HG03457 (cell line): ENCODE data around the gene CD34.
A peak's percentile ranks its signal among the peaks of the same experiment; 100 is the strongest.

Experiments used
- ATAC-seq: cut with Tn5 transposase; IDR thresholded peaks from one replicate; pipeline ENCODE4 v1.9.1; 2021; ENCODE audit warnings: moderate number of reproducible peaks; ENCODE audit not compliant: unreplicated experiment

CD34 gene

DNA sequence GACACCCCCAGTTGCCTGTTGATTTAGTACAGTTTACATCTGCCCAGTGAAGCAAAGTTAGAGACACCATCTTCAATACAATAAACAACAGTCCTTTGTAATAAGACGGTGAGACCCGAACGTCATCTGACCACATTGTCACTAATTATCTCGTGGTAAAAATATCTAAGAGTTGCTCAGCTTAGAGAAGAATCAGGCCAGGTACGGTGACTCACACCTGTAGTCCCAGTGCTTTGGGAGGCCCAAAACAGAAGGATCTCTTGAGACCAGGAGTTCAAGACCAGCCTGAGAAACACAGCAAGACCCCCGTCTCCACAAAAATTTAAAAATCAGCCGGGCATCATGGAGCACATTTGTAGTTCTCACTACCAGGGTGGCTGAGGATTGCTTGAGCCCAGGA, 53.5 kb downstream of the CD34 start:
- no peak for ATAC-seq

DNA sequence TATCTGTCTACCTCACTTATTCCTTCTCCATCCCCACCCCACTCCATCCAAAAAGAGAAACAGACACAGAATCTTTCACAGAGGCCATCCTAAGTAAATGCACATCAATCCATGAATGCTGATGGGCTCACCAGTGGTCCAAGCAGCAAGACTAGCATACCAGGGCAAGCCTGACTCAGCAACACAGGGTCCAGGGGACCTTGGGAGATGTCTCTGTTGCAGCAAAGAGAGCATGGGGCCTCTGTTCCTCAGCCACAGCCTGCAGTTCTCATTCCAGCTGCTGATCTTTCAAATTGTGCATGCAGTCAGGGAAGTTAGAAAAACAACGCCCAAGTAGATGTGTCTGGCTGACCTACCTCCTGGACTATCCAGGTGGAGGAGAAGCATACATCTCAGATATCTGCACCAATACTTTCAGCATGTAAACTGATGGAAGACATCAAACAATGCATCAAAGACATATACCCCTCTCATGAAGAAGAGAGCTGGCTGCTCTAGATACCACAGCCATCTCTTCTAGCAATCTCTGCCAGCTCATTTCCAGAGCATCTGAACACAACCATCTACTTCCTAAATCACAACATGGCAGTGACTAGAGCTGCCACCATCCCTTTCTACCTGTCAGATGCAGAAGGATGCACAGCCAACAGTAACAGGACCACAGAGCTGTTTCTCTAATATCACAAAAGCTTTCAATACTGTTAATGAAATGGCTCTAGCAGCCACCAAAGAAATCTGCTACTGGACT, 54.5 kb downstream of the CD34 start:
- ATAC-seq: no peak

DNA sequence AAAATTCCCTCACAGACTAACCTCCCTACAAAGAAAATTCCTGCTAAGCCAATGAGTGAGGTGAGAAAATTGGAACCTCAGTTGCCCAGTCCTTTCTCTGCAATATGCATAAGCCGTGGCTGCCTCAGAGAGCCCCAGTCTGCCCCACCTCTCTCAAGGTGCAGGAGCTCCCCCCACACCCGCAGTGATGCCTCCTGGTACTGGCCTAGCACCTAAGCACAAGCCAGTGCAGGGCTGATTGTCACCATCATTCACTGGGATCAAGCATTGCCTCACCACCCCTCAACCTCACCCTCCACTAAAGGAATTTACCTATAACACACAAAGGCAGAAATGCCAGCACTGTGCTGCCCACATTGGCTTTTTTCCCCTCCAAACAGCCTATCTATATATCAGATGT, 56.9 kb downstream of the CD34 start:
- no peak for ATAC-seq

- ATAC-seq: no peak
Measured at GRCh38 chr1:207853372-207853757, 57.6 kb downstream of the CD34 start.

- no peak for ATAC-seq
Measured at GRCh38 chr1:207852576-207853371, 58.2 kb downstream of the CD34 start.

GRCh38 chr1:207851696-207852095, 59.2 kb downstream of the CD34 start:
- no peak for ATAC-seq

- no peak for ATAC-seq
Measured at GRCh38 chr1:207850621-207851407, 60.1 kb downstream of the CD34 start.

DNA sequence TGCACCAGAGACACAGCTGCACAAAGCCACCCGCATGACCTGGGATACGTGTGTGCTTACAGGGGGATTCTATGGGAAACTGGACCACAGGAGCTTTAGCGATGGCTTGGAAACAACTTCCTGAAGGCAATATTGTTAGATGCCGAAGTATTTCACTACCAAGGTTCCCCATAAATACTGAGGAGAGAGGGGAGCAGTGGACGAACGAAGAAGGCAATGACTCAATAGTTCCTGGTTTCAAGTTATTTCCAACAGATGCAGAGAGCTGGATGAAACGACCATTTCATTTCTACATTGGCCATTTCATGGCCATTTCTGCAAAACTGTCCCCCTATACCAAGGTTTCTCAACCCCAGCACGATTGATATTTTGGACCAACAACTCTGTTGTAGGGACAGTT, 61.3 kb downstream of the CD34 start:
- ATAC-seq: no peak

GRCh38 chr1:207849016-207849415, 61.9 kb downstream of the CD34 start:
- no peak for ATAC-seq

GRCh38 chr1:207848234-207848633, 62.7 kb downstream of the CD34 start:
- peak; percentile 55 for ATAC-seq

- ATAC-seq: no peak
Measured at GRCh38 chr1:207847116-207847515, 63.8 kb downstream of the CD34 start.

DNA sequence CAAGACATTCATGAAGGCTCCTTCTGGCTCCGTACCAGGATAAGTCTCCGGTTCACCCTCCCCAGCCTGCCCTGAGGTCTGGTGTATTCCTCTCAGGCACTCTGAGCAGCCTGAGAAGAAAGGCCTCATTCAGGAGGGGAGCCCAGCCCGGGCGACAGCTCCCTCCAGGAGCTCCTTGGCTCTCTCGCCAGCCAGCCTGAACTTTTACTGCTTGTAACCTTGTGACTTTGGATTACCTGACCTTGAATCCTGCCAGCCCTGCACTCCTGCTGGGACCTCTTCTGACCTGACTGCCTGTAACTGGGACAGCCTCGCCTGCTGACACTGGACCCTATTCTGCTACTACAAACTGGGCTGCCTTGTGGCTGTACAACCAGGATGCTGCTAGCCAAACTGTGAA, 65.8 kb downstream of the CD34 start:
- ATAC-seq: no peak

DNA sequence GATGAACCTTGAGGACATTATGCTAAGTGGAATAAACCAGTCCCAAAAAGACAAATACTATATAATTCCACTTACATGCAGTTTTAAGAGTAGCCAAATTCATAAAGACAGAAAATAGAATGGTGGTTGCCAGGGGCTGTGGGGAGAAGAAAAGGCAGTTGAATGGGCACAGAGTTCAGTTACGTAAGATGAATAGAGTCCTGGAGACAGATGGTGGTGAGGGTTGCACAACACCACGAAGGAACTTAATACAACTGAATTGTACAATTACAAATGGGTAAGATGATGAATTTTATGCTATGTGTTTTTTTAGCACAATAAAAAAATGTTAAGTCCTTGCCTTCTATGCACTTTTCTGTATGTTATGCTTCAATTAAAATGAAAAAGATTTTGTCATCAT, 66.6 kb downstream of the CD34 start:
- ATAC-seq: no peak

GRCh38 chr1:207842506-207842905, 68.4 kb downstream of the CD34 start:
- ATAC-seq: no peak

- ATAC-seq: no peak
Measured at GRCh38 chr1:207841901-207842300, 69.0 kb downstream of the CD34 start.

GRCh38 chr1:207841293-207841692, 69.6 kb downstream of the CD34 start:
- ATAC-seq: no peak

DNA sequence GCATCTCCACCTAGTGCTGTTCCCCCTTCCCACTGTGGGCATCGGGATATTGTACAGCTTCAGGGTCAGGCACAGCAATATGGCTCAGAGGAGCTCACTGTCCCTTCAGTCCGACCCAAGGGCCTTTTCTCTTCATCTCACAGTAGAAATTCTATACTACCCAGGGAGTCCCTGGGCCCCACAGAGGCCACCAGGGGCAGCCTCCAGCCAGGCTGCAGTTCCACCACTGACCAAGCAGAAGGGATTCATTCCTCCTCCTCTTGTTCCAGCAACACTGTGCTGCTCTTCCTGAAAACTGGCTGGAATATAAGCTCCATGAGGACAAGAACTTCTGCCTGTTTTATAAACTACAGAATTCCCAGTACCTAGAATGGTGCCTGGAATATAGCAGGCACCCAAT, 70.5 kb downstream of the CD34 start:
- ATAC-seq: no peak

- no peak for ATAC-seq
Measured at GRCh38 chr1:207839083-207839413, 71.9 kb downstream of the CD34 start.

DNA sequence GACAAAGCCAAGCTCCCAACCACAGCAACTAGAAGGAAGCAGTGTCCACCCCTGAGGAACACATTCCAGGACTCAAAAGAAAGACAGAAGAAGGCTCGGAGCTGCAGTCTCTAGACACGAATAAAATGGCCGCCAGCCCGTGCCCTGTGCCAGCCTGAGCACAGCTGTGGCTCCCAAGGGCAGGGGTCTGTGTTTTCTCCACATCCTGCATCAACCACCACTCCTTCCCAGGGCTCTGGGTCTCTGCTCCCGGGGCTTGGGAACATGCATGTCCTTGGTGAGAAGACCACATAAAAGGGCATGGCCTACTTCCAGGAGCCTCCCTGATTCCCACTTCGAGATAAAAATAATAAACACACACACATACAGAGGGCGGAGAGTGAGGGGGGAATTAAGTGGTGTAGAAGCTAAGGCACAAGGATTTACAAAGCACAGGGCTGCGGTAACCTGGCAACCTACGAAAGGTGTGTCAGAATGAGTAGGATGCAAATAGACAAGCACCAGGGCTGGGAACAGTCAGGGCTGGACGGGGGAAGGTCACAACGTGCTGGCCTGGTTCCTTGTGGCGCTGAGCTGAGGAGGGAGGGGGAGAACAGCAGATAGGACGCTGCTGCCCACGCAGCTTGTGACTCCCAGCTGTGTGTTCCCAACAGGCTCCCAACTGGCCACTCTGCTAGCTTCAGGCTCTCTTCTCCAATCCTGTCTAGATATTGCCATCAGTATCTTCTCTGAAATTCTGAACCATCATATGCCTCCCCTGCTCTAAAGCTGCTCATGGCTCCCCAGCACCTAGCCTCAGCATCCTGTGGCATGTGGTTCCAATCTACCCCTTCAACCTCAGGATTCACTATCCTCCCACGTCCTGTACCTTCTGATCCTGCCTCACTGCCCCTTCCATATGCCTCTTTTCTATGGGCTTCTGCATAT, 72.5 kb downstream of the CD34 start:
- ATAC-seq: no peak

GRCh38 chr1:207837673-207838072, 73.3 kb downstream of the CD34 start:
- ATAC-seq: no peak
